Panc1 (cell line): ENCODE data around the gene SNX9.

ENCODE experiments used
- POLR2AphosphoS5 ChIP-seq: IDR thresholded peaks from 2 replicates; pipeline ENCODE4 v1.6.1; 2012; ENCODE audit warnings: mild to moderate bottlenecking, low read depth, low read length, moderate library complexity
- REST ChIP-seq, 2 experiments: IDR thresholded peaks; 2 replicates each; pipeline ENCODE4 v1.6.1; 2011 to 2012; ENCODE audit warnings: low read depth in 2 of 2, control low read depth in 1 of 2, low read length in 1 of 2, mild to moderate bottlenecking in 1 of 2, moderate library complexity in 1 of 2; ENCODE audit not compliant: insufficient read depth in 1 of 2
- SIN3A ChIP-seq: IDR thresholded peaks from 2 replicates; pipeline ENCODE4 v1.6.1; 2012; ENCODE audit warnings: low read depth, mild to moderate bottlenecking, low read length, moderate library complexity, borderline replicate concordance; ENCODE audit not compliant: insufficient read depth
- TF ChIP-seq, protein P1 (sequence below): fragments of 450-650 bp; IDR thresholded peaks from 2 replicates; pipeline ENCODE4 v1.5.1; 2017; ENCODE audit warnings: mild to moderate bottlenecking

DNA sequence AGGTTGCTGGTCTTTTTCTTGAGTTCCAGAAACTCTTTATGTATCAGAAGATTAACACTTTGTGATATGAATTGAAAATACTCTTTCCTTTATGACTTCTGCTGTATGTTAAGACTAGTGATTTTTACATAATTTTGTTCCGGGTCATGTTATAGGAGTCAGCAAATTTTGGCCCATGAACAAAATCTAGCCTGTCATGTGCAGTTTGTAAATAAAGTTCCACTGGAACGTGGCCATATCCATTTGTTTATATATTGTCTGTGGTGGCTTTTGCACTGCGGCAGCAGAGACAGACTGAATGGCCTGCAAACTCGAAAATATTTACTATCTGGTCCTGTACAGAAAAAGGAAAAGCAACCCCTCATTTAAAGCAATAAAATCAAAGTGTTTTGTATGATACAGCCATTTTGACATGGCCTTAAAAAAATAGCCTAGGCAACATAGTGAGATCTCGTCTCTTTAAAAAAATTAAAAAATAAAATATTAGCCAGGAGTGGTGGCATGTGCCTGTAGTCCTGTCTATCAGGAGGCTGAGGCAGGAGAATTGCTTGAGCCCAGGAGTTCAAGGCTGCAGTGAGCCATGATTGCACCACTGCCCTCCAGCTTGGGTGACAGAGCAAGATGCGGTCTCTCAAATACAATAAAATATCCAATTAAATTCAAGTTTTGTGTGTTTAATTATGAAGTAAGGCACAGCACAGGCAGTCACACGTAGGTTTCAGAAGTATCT is 36.9 kb downstream of the SNX9 start:
- TF ChIP-seq, protein P1, sequence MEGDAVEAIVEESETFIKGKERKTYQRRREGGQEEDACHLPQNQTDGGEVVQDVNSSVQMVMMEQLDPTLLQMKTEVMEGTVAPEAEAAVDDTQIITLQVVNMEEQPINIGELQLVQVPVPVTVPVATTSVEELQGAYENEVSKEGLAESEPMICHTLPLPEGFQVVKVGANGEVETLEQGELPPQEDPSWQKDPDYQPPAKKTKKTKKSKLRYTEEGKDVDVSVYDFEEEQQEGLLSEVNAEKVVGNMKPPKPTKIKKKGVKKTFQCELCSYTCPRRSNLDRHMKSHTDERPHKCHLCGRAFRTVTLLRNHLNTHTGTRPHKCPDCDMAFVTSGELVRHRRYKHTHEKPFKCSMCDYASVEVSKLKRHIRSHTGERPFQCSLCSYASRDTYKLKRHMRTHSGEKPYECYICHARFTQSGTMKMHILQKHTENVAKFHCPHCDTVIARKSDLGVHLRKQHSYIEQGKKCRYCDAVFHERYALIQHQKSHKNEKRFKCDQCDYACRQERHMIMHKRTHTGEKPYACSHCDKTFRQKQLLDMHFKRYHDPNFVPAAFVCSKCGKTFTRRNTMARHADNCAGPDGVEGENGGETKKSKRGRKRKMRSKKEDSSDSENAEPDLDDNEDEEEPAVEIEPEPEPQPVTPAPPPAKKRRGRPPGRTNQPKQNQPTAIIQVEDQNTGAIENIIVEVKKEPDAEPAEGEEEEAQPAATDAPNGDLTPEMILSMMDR: no peak
- no peak for TF ChIP-seq POLR2AphosphoS5
- TF ChIP-seq SIN3A: no peak
- no peak for TF ChIP-seq REST (IDR thresholded peaks at IDR 0.05; ENCODE audit: insufficient read depth in 1 of 2, low read depth in 2 of 2, low read length in 1 of 2)
